Astrocyte (in vitro differentiated cells and primary cell): Measurements from ENCODE around the gene ETS1.
A peak's percentile ranks its signal among the peaks of the same experiment; 100 is the strongest.

Source experiments
- EZH2 ChIP-seq: IDR thresholded peaks from 2 replicates; pipeline ENCODE4 v1.6.1; 2012; ENCODE audit warnings: mild to moderate bottlenecking, low read length, inconsistent platforms; ENCODE audit not compliant: insufficient read depth
- TF ChIP-seq, protein P1 (sequence below): IDR thresholded peaks from 2 replicates; pipeline ENCODE4 v1.5.1; 2011; ENCODE audit warnings: low read depth, mild to moderate bottlenecking, inconsistent platforms, low read length, moderate library complexity; ENCODE audit not compliant: insufficient read depth

DNA sequence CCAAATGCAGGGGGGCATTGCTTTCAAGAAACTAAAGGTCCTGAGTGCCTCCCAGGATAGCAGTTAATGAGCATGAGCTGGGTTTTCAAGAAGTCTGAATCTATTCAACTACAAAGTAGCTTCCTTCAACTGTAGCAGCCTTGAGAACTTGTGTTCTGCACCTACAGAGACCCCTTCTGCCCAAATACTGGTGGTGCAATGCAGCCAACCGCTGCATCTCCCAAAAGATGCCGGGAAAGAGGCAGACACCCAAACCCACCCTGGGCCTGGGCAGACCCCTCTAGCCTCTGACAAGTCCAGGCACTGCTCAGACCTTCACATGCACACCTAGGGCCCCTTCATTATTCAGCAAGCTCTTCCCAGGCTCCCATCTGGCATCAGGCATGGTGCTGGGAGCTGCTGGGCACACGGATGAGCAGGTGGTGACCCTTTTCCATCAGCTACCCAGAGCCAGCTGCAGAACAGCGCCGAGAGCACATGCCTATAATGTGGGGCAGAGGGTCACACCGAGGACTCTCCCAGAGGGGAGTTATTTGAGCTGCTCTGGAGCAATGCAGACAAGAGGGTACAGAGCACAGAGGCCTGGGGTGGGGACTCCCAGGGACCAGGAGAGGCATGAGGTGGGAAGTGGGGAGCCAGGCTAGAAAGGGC is 44.9 kb upstream of the ETS1 start:
- TF ChIP-seq, protein P1, sequence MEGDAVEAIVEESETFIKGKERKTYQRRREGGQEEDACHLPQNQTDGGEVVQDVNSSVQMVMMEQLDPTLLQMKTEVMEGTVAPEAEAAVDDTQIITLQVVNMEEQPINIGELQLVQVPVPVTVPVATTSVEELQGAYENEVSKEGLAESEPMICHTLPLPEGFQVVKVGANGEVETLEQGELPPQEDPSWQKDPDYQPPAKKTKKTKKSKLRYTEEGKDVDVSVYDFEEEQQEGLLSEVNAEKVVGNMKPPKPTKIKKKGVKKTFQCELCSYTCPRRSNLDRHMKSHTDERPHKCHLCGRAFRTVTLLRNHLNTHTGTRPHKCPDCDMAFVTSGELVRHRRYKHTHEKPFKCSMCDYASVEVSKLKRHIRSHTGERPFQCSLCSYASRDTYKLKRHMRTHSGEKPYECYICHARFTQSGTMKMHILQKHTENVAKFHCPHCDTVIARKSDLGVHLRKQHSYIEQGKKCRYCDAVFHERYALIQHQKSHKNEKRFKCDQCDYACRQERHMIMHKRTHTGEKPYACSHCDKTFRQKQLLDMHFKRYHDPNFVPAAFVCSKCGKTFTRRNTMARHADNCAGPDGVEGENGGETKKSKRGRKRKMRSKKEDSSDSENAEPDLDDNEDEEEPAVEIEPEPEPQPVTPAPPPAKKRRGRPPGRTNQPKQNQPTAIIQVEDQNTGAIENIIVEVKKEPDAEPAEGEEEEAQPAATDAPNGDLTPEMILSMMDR, result peak; percentile 72
- TF ChIP-seq EZH2, result no peak
